ENCODE data around the gene RPLP2.

The RPLP2 gene

GRCh38 chr11:850775-851763, 41.3 kb downstream of the RPLP2 start:
- DNase-seq (ENCODE audit: low read depth) = no peak

- DNase-seq (ENCODE audit: low read depth) = no peak
Measured at GRCh38 chr11:852762-853161, 43.0 kb downstream of the RPLP2 start.

DNA sequence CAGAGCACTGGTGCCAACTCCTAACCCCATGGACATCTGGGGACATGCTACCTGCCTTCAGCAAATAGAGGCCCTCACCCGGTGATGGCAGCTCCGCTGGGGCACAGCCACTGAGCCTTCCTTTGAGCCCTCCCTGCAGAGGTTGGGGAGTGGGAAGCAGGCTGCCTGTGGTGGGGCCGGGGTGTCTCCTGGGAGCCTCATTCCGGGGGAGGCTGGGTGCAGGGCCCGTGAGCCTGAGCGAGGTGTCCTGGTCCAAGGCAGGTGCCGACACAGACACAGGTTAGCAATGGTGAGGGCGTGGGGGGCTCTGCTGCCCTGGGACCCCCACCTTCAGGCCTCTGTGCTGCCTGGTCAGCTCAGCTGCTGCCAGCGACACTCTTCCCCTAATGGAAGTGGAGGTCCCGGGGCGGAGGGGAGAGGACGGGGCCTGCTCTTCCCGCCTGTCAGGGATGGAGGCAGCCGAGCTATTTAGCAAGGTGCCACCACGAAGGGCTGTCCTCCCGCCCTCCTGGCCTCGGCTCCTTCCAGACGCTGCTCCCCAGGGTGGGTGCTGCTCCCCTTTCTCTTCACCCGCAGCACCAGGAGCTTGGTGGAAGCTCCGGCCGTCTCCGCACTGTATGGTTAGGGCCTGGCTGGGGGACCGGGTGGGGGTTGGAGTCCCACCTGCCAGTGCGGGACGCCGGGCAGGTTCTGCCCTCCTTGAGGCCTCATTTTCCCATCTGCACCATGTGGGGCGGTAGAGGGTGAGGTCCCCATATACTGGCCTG, 44.1 kb downstream of the RPLP2 start:
- DNase-seq (ENCODE audit: low read depth) = no peak

- no peak for DNase-seq (ENCODE audit: low read depth)
Measured at GRCh38 chr11:854601-855329, 45.0 kb downstream of the RPLP2 start.

DNA sequence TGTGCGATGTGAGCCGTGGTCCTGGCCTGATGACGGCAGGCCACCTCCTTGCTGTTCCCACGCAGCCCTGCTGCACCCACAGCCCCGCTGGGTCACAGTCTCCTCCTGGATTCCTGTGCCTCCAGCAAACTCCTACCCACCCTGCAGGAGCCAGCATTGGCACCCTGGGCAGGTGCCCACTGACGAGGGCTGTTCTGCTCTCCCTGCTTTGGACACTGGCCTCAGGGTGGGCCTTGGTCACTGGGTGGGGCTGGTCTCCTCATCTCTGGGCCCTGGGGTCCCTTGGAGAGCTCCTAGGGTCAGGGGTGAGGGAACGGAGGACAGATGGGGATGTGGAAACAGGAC, 45.5 kb downstream of the RPLP2 start:
- no peak for DNase-seq (ENCODE audit: low read depth)

DNA sequence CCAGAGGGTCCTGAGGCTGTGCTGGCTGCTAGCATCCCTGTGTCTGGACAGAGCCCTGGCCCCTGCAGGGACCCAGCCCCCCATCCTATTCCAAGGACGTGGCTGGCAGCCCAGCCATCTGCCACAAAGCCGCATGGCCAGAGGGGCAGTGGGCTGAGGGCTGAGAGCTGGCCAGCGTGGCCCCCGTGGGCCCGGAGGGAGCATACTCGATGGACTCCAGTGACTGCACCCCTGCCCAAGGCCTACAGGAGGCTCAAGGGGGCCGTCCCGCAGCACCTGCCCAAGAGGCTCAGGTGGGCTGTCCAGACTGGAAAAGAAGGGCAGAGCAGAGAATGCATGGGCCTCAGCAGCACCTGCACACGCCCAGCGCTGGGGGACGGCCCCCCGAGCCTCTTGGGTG, 46.0 kb downstream of the RPLP2 start:
- DNase-seq (ENCODE audit: low read depth) = no peak

- DNase-seq (ENCODE audit: low read depth) = no peak
Measured at GRCh38 chr11:856397-856796, 46.6 kb downstream of the RPLP2 start.

GRCh38 chr11:858053-858761, 48.4 kb downstream of the RPLP2 start:
- no peak for DNase-seq (ENCODE audit: low read depth)

DNA sequence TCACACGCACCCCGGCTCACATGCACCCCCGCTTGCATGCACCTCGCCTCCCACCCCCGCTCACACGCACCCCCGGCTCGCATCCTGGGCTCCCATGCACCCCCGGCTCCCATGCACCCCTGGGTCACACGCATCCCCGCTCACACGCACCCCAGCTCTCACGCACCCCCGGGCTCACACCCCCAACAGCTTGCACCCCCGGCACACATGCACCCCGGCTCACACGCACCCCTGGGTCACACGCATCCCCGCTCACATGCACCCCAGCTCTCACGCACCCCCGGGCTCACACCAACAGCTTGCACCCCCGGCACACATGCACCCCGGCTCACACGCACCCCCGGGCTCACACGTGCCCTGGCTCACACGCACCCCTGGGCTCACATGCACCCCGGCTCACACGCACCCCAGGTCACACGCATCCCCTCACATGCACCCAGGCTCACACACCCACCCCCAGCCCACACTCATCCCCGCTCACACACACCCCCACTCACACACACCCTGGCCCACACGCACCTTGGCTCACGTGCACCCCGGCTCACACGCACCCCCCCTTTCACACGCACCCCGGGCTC, 49.1 kb downstream of the RPLP2 start:
- DNase-seq (ENCODE audit: low read depth) = no peak

DNA sequence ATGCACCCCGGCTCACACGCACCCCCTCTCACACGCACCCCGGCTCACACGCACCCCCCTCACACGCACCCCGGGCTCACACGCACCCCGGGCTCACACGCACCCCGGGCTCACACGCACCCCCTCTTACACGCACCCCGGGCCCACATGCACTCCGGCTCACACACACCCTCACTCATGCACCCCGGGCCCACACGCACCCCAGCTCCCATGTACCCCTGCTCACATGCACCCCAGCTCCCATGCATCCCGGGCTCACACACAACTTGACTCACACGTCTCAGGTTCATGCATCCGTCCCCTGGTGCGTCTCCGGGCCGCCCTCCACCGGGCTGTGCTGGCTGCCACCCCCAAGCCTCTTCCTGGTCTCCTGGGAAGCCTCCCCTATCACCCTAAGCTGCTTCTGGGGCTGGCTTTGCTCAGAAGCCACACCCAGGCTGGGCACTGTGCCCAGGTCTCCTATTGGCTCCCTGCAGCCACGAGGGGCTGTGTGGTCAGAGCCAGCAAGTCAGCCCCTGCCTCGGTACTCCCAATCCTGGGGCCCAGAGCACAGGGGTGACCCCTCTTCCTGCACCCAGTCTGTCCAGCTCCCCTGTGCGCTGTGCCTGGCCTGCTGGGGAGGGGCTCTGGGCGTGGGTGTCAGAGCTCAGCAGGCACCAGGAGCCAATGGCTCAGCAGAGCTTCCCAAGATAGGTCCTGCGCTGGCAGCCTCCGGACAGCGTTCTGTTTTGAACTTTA, 49.8 kb downstream of the RPLP2 start:
- DNase-seq (ENCODE audit: low read depth) = no peak

DNA sequence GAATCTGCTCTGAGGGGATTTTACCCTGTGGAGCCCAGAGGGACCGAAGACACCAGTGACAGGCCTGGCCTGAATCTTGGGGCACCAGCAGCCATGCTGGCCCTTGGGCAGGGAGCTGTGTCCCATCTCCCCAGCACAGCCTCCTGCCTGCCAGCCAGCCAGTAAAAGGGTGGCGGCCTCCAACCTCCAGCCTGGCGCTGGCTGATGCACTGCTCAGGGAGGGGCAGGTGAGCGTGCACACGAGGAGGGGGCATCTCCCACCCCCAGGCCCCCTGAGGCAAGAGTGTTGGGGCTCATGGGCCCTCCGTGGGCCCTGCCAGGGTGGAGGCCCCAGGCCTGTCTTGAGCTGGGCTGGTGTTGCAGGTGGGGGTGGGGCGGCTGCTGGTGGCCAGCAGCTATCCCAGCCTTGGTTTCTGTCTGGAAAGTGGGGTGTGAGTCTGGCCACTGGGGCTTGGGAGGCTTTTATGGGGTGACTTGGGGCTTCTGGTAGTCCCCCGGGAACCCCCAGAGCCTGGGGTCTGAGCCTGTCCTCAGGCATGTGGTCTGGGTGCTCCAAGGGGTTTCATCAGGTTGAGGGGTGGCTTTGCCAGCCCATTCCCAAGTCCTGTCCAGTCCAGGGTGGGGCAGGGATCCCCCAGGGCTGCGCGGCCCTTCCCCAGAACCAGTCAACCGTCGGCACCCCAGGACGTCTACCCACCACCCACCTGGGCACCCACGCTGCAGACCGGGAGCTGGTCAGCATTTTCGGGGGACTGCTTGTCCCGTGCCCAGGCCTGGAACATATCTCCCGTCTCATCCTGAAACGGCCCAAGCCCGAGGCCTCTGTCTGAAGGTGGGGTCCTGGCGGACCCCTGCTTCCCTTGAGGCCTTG, 50.7 kb downstream of the RPLP2 start:
- DNase-seq (ENCODE audit: low read depth) = no peak

- no peak for DNase-seq (ENCODE audit: low read depth)
Measured at GRCh38 chr11:861105-861479, 51.3 kb downstream of the RPLP2 start.

DNA sequence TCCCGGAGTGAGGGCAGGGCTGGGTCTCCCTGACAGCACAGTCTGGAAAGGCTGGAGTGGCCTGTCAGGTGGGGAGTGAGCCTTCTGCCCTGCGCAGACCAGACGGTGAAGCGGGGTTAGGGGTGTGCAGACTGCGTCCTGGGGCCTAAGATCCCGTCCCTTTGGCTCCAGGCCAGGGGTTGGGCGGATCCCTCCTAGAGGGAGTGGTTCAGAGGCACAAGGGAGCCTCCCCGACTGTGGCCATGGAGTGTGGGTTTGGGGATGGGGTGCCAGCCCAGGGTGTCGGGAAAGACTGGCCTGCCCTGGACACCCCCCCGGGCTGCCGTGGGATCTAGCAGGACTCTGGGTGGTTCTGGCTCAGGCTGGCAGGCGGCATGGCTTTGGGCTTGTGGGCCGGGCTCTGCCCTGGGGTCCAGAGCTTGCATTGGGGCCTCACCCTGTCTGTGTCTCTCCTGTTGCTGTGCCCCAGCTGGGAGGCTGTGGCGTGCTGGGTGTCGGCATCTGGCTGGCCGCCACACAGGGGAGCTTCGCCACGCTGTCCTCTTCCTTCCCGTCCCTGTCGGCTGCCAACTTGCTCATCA, 52.4 kb downstream of the RPLP2 start:
- DNase-seq (ENCODE audit: low read depth) = no peak
